Measurements from ENCODE around the gene LY86.

Gene LY86

GRCh38 chr6:6683969-6684833, 95.7 kb downstream of the LY86 start:
- DNase-seq, result no peak

GRCh38 chr6:6685249-6686040, 96.9 kb downstream of the LY86 start:
- no peak for DNase-seq

GRCh38 chr6:6686176-6686575, 97.7 kb downstream of the LY86 start:
- DNase-seq, result no peak

- DNase-seq, result peak; percentile 18
Observed at GRCh38 chr6:6686748-6687601, 98.5 kb downstream of the LY86 start.

DNA sequence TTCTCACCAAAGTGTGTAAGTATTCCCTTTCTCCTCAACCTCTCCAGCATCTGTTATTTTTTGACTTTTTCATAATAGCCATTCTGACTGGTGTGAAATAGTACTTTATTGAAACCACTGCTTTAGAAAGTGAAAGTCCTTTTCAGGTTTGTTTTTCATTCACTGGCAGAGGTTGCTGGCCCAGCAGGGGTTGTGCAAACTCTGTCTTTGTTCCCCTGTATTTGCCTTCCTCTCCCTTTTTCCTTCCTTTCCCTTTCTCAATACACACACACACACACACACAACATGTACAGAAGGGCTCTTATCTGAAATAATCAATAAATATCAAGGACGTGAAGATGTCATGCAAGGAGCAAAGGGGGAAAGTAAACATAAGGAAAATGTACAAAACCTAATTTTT, 99.8 kb downstream of the LY86 start:
- no peak for DNase-seq

DNA sequence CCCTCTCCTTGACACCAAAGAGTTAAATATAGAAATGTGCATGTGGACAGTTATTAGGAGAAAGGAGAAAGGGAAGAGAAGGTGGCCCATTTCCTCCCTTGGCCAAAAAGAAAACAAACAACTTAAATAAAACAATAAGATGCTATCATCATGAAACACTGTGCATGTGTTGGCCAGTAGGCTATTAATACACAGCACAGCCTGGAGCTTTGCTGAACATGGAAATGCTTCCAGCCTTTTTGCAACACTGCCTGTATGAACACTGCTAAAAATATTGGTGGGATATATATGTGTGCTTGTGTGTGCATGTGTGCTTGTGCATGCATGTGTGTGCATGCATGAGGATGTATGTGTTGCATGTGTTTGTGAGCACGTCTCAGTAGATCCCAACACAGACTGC, 100.4 kb downstream of the LY86 start:
- DNase-seq, result no peak

- DNase-seq, result no peak
Observed at GRCh38 chr6:6689400-6690143, 101.1 kb downstream of the LY86 start.

- DNase-seq, result no peak
Observed at GRCh38 chr6:6690144-6690483, 101.6 kb downstream of the LY86 start.

- no peak for DNase-seq
Observed at GRCh38 chr6:6694368-6694780, 105.9 kb downstream of the LY86 start.

DNA sequence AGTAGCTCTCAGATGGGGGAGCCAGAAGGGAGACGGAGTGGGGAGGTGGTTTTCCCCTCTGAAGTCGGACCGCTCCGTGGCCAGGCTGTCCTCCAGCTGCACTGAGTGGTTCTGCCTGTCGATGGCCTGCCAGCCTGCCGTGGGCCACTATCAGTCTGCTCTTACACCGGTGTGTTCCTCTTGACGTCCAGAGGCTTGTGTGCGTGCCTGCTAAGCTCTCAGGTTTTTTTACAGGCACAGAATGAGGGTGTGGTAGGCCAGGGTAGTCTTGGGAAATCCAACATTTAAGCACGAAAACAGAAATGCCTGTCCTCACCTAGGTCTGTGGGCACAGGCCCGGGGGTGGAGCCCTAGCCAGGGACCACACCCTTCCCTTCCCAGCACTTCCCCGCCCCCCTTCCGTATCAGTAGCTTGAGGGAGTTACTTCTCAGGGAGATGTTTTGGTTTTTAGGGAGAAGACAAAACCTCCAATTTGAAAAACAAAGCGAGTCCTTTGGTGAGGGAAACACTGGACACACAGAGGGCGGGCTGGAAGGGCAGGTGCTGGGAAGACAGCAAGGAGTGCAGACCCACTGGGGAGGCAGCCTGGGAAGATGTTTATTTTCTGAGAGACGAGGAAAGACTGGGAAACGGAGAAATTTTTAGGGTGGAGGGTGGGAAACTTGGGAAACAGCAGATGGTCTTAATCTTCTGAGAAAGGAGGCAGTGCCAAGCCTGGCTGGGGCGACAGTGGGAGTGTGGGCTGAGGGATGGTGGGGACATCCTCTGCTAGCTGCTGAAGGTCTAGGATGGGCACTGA, 106.5 kb downstream of the LY86 start:
- DNase-seq, result no peak

GRCh38 chr6:6695625-6696276, 107.2 kb downstream of the LY86 start:
- no peak for DNase-seq

GRCh38 chr6:6696867-6697531, 108.5 kb downstream of the LY86 start:
- peak; percentile 27 for DNase-seq

GRCh38 chr6:6697620-6698019, 109.1 kb downstream of the LY86 start:
- no peak for DNase-seq

DNA sequence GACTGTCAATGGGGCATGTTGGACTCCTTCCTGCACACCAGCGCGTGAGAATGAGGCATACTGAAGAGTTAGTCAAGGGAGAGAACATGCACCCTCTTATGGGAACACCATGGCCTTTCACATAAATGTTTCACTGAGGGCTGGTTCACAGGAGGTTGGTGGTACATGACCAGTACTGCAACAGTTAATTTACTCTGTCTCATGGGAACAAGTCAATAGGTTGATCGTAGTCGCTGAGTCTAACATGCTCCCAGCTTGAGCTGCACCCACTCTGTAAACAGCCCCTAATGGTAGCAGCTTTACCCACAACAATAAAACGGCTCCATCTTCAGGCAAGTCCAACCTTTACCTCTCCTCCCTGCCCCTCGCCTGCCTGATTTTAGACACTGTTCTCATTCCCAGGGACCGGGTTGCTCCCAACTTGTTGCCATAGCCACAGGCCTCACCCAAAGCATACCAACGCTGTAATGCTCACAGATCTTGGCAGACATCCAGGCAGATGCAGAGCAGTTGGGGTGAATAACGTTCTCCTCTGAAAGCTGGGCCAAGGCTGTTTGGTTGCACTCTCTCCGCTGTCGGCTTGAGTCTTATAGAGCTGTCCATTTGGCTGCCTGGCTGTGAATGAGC, 111.3 kb downstream of the LY86 start:
- no peak for DNase-seq

DNA sequence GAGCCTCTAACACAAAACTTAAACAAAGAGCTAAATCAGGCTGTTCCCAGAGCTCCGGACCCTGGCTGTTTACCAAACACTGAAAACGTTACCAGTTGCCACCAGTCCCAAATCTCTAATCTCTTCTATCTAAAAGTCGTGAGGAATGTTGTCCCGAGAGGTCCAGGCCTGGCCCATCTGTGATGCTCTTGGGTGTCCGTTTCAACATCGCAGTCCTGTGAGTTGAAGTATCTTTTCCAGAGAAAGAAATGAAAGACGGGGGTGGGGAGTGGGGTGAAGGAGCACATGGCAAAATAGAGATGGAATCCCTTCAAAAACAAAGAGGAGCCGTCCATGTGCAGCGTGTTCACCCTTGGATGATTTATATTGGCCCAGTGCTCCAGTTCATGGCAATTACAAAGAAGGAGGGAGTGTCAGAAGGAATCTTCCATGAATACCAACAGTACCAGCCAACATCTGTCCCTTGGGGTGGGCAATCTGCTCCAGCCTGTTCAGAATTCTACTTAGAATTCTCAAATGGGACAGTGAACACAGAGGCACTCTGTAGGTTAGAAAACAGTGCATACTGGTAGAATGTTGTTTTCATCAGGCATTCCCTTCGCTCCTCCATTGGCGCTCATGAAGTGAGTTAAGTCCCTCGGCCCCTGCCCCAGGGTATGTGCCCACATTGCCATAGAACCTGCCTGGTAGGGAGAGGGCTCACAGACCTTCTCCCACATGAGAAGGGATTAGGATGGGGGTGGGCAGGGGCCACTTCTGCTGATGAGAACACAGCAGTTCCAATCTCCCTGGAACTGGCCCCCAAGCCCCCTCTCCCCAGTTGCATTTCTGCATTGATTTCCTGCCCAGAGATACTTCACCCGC, 112.1 kb downstream of the LY86 start:
- no peak for DNase-seq

GRCh38 chr6:6701864-6702263, 113.3 kb downstream of the LY86 start:
- no peak for DNase-seq

GRCh38 chr6:6703699-6704098, 115.2 kb downstream of the LY86 start:
- no peak for DNase-seq
